ENCODE measurements around the gene CERS1.

Gene CERS1, protein sequence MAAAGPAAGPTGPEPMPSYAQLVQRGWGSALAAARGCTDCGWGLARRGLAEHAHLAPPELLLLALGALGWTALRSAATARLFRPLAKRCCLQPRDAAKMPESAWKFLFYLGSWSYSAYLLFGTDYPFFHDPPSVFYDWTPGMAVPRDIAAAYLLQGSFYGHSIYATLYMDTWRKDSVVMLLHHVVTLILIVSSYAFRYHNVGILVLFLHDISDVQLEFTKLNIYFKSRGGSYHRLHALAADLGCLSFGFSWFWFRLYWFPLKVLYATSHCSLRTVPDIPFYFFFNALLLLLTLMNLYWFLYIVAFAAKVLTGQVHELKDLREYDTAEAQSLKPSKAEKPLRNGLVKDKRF

GRCh38 chr19:18895824-18896341, at the start of gene CERS1:
CERS1 (minus strand) TSS chr19:18896158; CDS start chr19:18896072, 86 bp downstream.
- no peak for DNase-seq

DNA sequence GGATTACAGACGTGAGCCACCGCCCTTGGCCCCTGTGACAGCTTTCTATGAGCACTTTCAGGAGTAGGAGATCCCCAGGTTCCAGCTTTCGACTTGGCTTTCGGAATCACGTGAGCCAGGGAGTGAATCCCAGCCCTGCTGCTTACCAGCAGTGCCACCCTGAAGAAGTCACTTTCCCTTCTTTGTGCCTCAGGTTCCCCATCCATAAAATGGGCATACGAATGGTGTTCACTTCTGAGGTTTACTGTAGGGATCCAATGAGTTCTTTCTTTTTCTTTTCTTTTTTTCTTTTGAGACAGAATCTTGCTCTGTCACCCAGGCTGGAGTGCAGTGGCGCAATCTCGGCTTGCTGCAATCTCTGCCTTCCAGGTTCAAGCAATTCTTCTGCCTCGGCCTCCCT, 49.3 kb upstream of the CERS1 start:
- DNase-seq: no peak

- DNase-seq: no peak
These were observed 47.5 kb upstream of the CERS1 start for GRCh38 chr19:18943465-18943864.

- no peak for DNase-seq
These were observed 46.7 kb upstream of the CERS1 start for GRCh38 chr19:18942692-18943091.

DNA sequence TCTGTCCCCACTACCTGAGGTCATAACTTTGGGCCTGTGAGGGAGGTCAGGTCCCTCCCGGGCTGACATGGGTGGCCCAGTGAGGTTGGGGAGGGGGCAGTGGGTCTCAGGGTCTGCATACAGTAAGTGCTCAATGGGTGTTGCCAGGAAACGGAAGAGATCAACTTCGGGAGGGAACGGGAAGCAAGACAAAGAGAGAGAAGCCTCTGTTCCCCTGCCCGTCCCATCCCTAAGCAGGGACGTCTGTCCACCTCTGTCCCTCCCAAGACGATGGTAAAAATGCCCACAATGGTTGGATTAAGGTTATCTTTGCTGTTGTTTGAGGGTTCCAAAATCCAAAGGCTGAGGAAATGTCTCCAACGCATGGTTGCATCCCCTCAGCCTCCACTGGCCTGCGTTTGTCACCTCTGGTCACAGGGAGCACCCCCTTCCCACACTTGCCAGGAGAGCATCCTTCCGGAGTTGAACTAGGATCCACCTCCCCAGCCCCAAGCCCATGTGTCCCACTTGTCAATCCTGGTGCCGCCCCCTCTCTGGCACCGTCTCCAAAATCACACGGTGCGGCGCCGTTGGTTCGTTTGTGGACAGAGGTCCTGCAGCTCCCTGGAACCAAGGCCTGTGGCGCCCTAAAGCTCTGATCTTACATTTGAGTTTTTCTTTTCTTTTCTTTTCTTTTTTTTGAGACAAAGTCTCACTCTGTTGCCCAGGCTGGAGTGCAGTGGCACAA, 45.8 kb upstream of the CERS1 start:
- no peak for DNase-seq

- DNase-seq: peak; percentile 34
These were observed 45.0 kb upstream of the CERS1 start, which contains the start of gene HOMER3 for GRCh38 chr19:18940769-18941627. HOMER3 (minus strand) TSS chr19:18941217; CDS start chr19:18938982, 2,235 bp downstream.

DNA sequence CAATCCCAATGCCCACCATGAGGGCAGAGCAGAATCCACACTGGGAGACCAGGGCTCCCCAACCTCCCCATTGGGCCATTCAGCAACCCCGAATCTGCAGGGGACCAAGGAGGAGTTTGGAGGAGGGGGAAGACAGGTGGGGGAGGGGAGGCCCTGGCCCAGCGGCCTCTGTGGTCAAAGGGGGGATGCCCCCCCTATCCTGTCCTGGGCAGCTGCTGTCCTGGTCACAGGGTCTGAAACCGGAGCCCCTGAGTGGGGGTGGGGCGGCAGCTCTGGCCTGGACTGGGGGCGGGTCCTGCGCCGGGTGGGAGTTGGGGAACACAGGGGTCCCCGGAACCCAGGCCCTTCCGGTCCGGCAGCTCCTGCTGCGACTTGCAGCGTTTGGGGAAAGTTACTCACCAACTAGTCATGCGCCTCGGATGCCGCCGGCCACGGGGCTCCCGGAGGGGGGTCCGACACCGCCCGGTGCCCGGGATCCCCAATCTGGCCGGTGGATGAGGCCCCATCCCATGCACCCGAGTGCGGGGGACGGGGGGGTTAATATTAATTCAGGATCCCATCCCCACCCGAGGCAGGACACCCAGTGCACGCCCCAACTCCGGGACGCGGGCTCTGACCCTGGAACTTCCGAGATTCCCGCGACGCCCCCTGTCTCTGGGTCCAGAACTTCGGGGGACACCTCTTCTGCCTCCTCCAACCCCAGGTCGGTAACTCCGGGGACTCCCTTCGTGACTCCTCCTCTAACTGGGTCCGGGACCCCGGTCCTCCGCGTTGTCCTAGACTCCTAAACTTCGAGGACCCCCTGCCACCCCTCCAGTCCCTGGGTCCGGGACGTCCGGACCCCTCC, 44.2 kb upstream of the CERS1 start:
- no peak for DNase-seq

DNA sequence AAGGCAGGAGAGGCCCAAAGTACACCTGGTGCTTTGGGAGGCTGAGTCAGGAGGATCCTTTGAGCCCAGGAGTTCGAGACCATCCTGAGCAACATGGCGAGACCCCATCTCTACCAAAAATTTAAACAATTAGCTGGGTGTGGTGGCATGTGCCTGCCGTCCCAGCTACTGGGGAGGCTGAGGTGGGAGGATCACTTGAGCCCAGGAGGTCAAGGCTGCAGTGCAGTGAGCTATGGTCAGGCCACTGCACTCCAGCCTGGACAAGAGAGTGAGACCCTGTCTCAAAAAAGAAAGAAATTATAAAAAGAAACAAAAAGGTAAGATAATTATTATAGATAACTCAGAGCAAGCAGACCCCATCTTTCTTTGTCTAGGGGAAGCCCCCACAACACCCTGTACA, 43.2 kb upstream of the CERS1 start:
- DNase-seq: no peak

DNA sequence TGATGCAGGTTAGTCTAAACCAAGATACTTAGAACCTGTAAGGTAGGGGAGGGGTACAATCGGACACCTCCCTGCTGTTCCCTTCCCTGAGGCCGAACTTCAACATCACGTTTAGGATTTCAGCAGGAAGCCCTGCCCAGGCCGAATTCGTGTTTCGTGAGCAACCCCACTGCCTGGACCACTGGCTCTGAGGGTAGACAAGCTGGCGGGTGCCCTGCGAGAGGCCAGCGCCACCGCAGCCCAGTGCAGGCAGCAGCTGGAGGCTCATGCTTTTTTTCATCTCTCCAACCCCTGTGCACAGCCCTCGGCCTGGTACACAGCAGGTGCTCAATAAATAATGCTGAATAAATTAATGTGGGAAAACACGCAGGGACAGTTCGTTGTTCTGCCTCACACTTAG, 37.3 kb upstream of the CERS1 start:
- DNase-seq: no peak

- DNase-seq: peak; percentile 65
These were observed 36.4 kb upstream of the CERS1 start for GRCh38 chr19:18932216-18932841.

GRCh38 chr19:18931316-18932162, 35.6 kb upstream of the CERS1 start:
- DNase-seq: no peak

GRCh38 chr19:18929311-18929710, 33.4 kb upstream of the CERS1 start:
- DNase-seq: no peak

GRCh38 chr19:18928018-18928805, 32.3 kb upstream of the CERS1 start:
- DNase-seq: no peak

GRCh38 chr19:18924684-18925213, 28.8 kb upstream of the CERS1 start:
- no peak for DNase-seq

DNA sequence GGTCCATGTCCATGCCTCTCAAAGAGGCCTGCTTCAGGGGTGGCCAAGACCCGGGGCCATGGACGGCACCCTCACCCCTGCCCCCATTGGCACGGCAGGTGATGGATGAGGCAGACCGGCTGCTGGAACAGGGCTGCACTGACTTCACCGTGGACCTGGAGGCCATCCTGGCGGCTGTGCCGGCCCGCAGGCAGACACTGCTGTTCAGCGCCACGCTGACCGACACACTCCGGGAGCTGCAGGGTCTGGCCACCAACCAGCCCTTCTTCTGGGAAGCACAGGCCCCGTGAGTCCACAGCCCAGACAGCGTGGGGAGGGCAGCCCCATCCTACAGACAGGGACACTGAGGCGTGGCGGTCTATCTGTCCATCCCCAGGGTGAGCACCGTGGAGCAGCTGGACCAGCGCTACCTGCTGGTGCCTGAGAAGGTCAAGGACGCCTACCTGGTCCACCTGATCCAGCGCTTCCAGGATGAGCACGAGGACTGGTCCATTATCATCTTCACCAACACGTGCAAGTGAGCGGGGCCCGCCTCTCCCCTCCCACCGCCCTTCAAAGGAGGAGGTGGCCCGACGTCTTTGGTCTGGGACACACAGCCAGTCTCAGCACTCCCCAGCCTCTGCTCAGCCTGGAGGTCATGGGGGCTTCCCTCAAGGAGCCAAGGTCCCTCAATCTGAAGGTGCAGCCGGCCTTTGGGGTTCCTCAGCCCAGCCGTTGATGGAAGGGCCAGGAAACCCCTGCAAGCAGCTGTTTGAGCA, 26.4 kb upstream of the CERS1 start:
- DNase-seq: no peak

- DNase-seq: no peak
These were observed 25.6 kb upstream of the CERS1 start for GRCh38 chr19:18921593-18921992.

GRCh38 chr19:18920400-18920799, 24.4 kb upstream of the CERS1 start:
- no peak for DNase-seq

DNA sequence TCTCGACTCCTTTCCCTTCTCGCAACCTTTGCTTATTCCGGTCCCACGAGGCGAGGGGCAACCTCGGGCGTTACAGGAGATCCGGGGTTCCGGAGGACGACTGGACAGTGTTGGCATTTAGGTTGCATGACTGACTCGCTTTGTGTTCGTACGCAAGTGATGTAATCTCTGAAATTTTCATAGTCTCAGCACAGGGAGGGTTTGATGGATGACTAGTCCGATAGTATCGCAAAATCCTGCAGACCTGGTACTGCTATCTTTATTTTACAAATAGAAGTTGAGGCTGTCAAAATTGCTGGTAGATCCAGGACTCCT, 23.9 kb upstream of the CERS1 start:
- DNase-seq: no peak

Measured in NCI-H1048 (cell line).